Measurements from ENCODE around the gene PLVAP.

The PLVAP gene

GRCh38 chr19:17302391-17303166 lies 74.6 kb downstream of the PLVAP start:
- DNase-seq (ENCODE audit: low spot score): no peak

Measured in globus pallidus (tissue), 1 donor.